Keratinocyte (primary cell): ENCODE data around the gene SMYD1. TPM values are rescaled to one million over a fixed set of nuclear protein-coding genes. Genes with fewer than 3 reads are reported as not detected.

Experiments used
- DNase-seq: peaks from one replicate; pipeline ENCODE4 v3.0.0-alpha.2; 2011; ENCODE audit warnings: low read depth, missing footprints, low spot score
- FAIRE-seq: peaks from 2 replicates; lab custom pipeline; 2011; peaks lifted over from hg19 to GRCh38; lab: Jason Lieb, UNC
- H2AFZ ChIP-seq: 2 replicates; pipeline ENCODE4 v1.6.0; 2012; ENCODE audit warnings: low read length, control low read depth, inconsistent platforms; ENCODE audit not compliant: control insufficient read depth
- H3K27ac ChIP-seq: 2 replicates; pipeline ENCODE4 v1.5.1; 2011; ENCODE audit warnings: low read length; ENCODE audit not compliant: control insufficient read depth, insufficient read depth
- H3K27me3 ChIP-seq: 3 replicates; pipeline ENCODE4 v1.6.0; 2011; ENCODE audit warnings: low read length; ENCODE audit not compliant: control insufficient read depth, insufficient read depth; ENCODE audit errors: extremely low read depth
- H3K36me3 ChIP-seq, 2 experiments: 2 replicates in 1 of 2; 3 replicates in 1 of 2; pipeline ENCODE4 v1.5.1; 2011; ENCODE audit warnings: low read length in 2 of 2, mild to moderate bottlenecking in 1 of 2; ENCODE audit not compliant: control insufficient read depth in 2 of 2, insufficient read depth in 2 of 2; ENCODE audit errors: extremely low read depth in 1 of 2
- H3K4me1 ChIP-seq: 3 replicates; pipeline ENCODE4 v1.5.1; 2011; ENCODE audit warnings: low read length; ENCODE audit not compliant: control insufficient read depth, insufficient read depth; ENCODE audit errors: extremely low read depth
- H3K4me2 ChIP-seq: 3 replicates; pipeline ENCODE4 v1.6.0; 2011; ENCODE audit warnings: low read depth, low read length; ENCODE audit not compliant: control insufficient read depth, insufficient read depth; ENCODE audit errors: extremely low read depth
- H3K4me3 ChIP-seq, 3 experiments: fragments of 200-600 bp in 1 of 3; sonication (generic) in 1 of 3; 2 replicates in 2 of 3; 3 replicates in 1 of 3; pipeline ENCODE4 v1.5.1; 2011 to 2016; ENCODE audit warnings: low read length in 3 of 3, mild to moderate bottlenecking in 3 of 3, control low read depth in 2 of 3, inconsistent platforms in 1 of 3, low read depth in 1 of 3, mixed read lengths in 1 of 3, mixed run types in 1 of 3, moderate library complexity in 1 of 3; ENCODE audit not compliant: control insufficient read depth in 2 of 3, insufficient read depth in 2 of 3; ENCODE audit errors: extremely low read depth in 1 of 3
- H3K79me2 ChIP-seq: 2 replicates; pipeline ENCODE4 v1.6.0; 2012; ENCODE audit warnings: low read length; ENCODE audit not compliant: control insufficient read depth, insufficient read depth
- H3K9ac ChIP-seq: 3 replicates; pipeline ENCODE4 v1.6.0; 2011; ENCODE audit warnings: low read length; ENCODE audit not compliant: control insufficient read depth, insufficient read depth; ENCODE audit errors: extremely low read depth
- H3K9me1 ChIP-seq: 3 replicates; pipeline ENCODE4 v1.6.0; 2011; ENCODE audit warnings: low read length; ENCODE audit not compliant: control insufficient read depth, insufficient read depth; ENCODE audit errors: extremely low read depth
- H3K9me3 ChIP-seq: 2 replicates; pipeline ENCODE4 v1.5.1; 2012; ENCODE audit warnings: low read depth, low read length; ENCODE audit not compliant: control insufficient read depth
- H4K20me1 ChIP-seq: 3 replicates; pipeline ENCODE4 v1.6.0; 2011; ENCODE audit warnings: low read length; ENCODE audit not compliant: control insufficient read depth, insufficient read depth; ENCODE audit errors: extremely low read depth
- CTCF ChIP-seq, 3 experiments: IDR thresholded peaks in 1 of 3; conservative IDR thresholded peaks in 1 of 3; optimal IDR thresholded peaks in 1 of 3; 2 replicates in 2 of 3; 3 replicates in 1 of 3; pipeline versions ENCODE3 to v1.5.1; 2011; ENCODE audit warnings: low read length in 3 of 3, mild to moderate bottlenecking in 3 of 3, moderate library complexity in 2 of 3, control low read depth in 1 of 3, inconsistent platforms in 1 of 3; ENCODE audit not compliant: insufficient read depth in 2 of 3; ENCODE audit errors: extremely low read depth in 1 of 3
- EZH2 ChIP-seq: IDR thresholded peaks from one replicate; pipeline ENCODE4 v1.6.1; 2012; ENCODE audit warnings: inconsistent platforms, mild to moderate bottlenecking, low read length, moderate library complexity
- dilution Hi-C: fragments of 300-500 bp; cut with MboI; formaldehyde crosslinking; loops from one replicate; pipeline ENCODE4 v1.7.0; 2020; ENCODE audit warnings: low sequenced_read_pairs; ENCODE audit not compliant: extremely low pct_ligation_motif_present
- polyA plus RNA-seq, 5 experiments: library from polyadenylated mRNA; depleted of rRNA in 3 of 5; stranded (reverse) in 3 of 5; stranded (forward) in 1 of 5; unstranded in 1 of 5; fragments of >200 nt; gene quantifications; 1 replicate in 1 of 5; 2 replicates in 3 of 5; 3 replicates in 1 of 5; pipeline versions ENCODE4 v1.2.1 to v1.2.3, GENCODE V29; 2011 to 2012; ENCODE audit warnings: missing spikeins in 2 of 5, low read depth in 1 of 5, low replicate concordance in 1 of 5

Gene SMYD1
- polyA plus RNA-seq, 1 donor (not counting 4 experiments of a cell fraction or from before 2014, with no cell fraction given): not detected

- H3K79me2 ChIP-seq: no peaks in the 10 kb centered on the region
- no peak overlapping the region for H3K9ac ChIP-seq
- H3K27me3 ChIP-seq: no peaks in the 10 kb centered on the region
- TF ChIP-seq CTCF (optimal IDR thresholded peaks at IDR 0.05 in 1 of 3, IDR thresholded peaks at IDR 0.05 in 1 of 3, conservative IDR thresholded peaks at IDR 0.05 in 1 of 3; ENCODE audit: extremely low read depth in 1 of 3, insufficient read depth in 2 of 3, low read length in 3 of 3): no peak
- DNase-seq: no peak
- H3K9me3 ChIP-seq: no peaks in the 10 kb centered on the region
- H3K36me3 ChIP-seq: no peaks in the 10 kb centered on the region
- H3K4me1 ChIP-seq: no peaks in the 10 kb centered on the region
- H3K9me1 ChIP-seq: no peaks in the 10 kb centered on the region
- H3K4me3 ChIP-seq: no peak overlapping the region
- FAIRE-seq: no peak
- no peaks in the 10 kb centered on the region for H4K20me1 ChIP-seq
- H2AFZ ChIP-seq: no peak overlapping the region
- dilution Hi-C loops: no loop called here
- H3K4me2 ChIP-seq: no peak overlapping the region
- H3K27ac ChIP-seq: no peak overlapping the region
Measured at GRCh38 chr2:88070055-88070454, 2.4 kb downstream of the SMYD1 start.

GRCh38 chr2:88071365-88071764 is 3.7 kb downstream of the SMYD1 start:
- no peak for TF ChIP-seq EZH2
- TF ChIP-seq CTCF (optimal IDR thresholded peaks at IDR 0.05 in 1 of 3, IDR thresholded peaks at IDR 0.05 in 1 of 3, conservative IDR thresholded peaks at IDR 0.05 in 1 of 3; ENCODE audit: extremely low read depth in 1 of 3, insufficient read depth in 2 of 3, low read length in 3 of 3): no peak
- H2AFZ ChIP-seq: no peak overlapping the region

More at GRCh38 chr2:88071365-88071764, 3.7 kb downstream of the SMYD1 start:
- dilution Hi-C loops: no loop called here
- Histone ChIP-seq H3K27ac (no peak overlapping the region), H3K9me3 (no peaks in the 10 kb centered on the region), H3K4me2 (no peak overlapping the region), H3K79me2 (no peaks in the 10 kb centered on the region), H3K27me3 (no peaks in the 10 kb centered on the region), H3K9me1 (no peaks in the 10 kb centered on the region), H4K20me1 (no peaks in the 10 kb centered on the region), H3K4me3 (no peak overlapping the region), H3K36me3 (no peaks in the 10 kb centered on the region), H3K4me1 (no peaks in the 10 kb centered on the region), H3K9ac (no peak overlapping the region)
- no peak for FAIRE-seq
- DNase-seq: no peak
